Measurements from ENCODE around the gene AP2A1. TPM values are rescaled to one million over a fixed set of nuclear protein-coding genes. Genes with fewer than 3 reads are reported as not detected.

Gene AP2A1
- total RNA-seq, 4 donors from 2014 or later = 48.4 to 77.6 (median 66.9) TPM

- intact Hi-C loops (cut with DNase I) = no loop called here
Measured at GRCh38 chr19:49770529-49770928, 3.7 kb downstream of the AP2A1 start.

GRCh38 chr19:49771674-49772139 lies 4.9 kb downstream of the AP2A1 start:
- no peaks in the 10 kb centered on the region for H3K27me3 ChIP-seq
- intact Hi-C loops (cut with DNase I) = no loop called here
- WGBS, 2 donors = 91 to 92% methylated on average over 13 of the region's 13 CpGs
- H3K4me3 ChIP-seq (replicated peaks in 1 of 3) = no peak overlapping the region
- no peaks in the 10 kb centered on the region for H3K36me3 ChIP-seq
- no peak for TF ChIP-seq POLR2A (IDR thresholded peaks at IDR 0.05)
- TF ChIP-seq CTCF (IDR thresholded peaks at IDR 0.05) = no peak
- H3K9me3 ChIP-seq = no peaks in the 10 kb centered on the region
- no peak overlapping the region for H3K27ac ChIP-seq
- no peak for DNase-seq
- H3K4me1 ChIP-seq = peaks cover 7 to 16% of the 10 kb centered on the region in 2 donors

More at GRCh38 chr19:49770529-49770928, 3.7 kb downstream of the AP2A1 start:
- Histone ChIP-seq H3K27ac (no peak overlapping the region), H3K4me1 (peaks cover 13 to 21% of the 10 kb centered on the region in 2 donors), H3K4me3 (replicated peaks in 1 of 3) (no peak overlapping the region), H3K27me3 (no peaks in the 10 kb centered on the region), H3K36me3 (no peaks in the 10 kb centered on the region), H3K9me3 (no peaks in the 10 kb centered on the region)
- no peak for DNase-seq
- TF ChIP-seq POLR2A (IDR thresholded peaks at IDR 0.05) (no peak), CTCF (IDR thresholded peaks at IDR 0.05) (no peak)
- WGBS, 2 donors = 90 to 93% methylated on average over 8 of the region's 8 CpGs

GRCh38 chr19:49772850-49773432 lies 6.1 kb downstream of the AP2A1 start:
- 92% methylated on average over 9 to 10 of the region's 10 CpGs for WGBS, 2 donors
- no peaks in the 10 kb centered on the region for H3K27me3 ChIP-seq
- H3K4me3 ChIP-seq (replicated peaks in 1 of 3) = no peak overlapping the region
- TF ChIP-seq CTCF (IDR thresholded peaks at IDR 0.05) (no peak), POLR2A (IDR thresholded peaks at IDR 0.05) (no peak)
- no peaks in the 10 kb centered on the region for H3K36me3 ChIP-seq
- intact Hi-C loops (cut with DNase I) = no loop called here
- no peak for DNase-seq
- H3K27ac ChIP-seq = no peak overlapping the region
- no peaks in the 10 kb centered on the region for H3K9me3 ChIP-seq
- peaks cover 7 to 12% of the 10 kb centered on the region in 2 donors for H3K4me1 ChIP-seq

GRCh38 chr19:49773663-49774350 lies 7.0 kb downstream of the AP2A1 start:
- Histone ChIP-seq H3K27ac (no peak overlapping the region), H3K4me3 (replicated peaks in 1 of 3) (no peak overlapping the region), H3K4me1 (peaks cover 0 to 3% of the 10 kb centered on the region in 2 donors), H3K9me3 (no peaks in the 10 kb centered on the region), H3K36me3 (no peaks in the 10 kb centered on the region), H3K27me3 (no peaks in the 10 kb centered on the region)
- no peak for DNase-seq
- TF ChIP-seq POLR2A (IDR thresholded peaks at IDR 0.05) = no peak
- TF ChIP-seq CTCF (IDR thresholded peaks at IDR 0.05) = no peak
- 75 to 85% methylated on average over 8 of the region's 8 CpGs for WGBS, 2 donors
- intact Hi-C loops (cut with DNase I) = no loop called here

- WGBS, 2 donors = 85 to 94% methylated on average over 8 of the region's 8 CpGs
Measured at GRCh38 chr19:49774969-49775368, 8.2 kb downstream of the AP2A1 start.

More at GRCh38 chr19:49774969-49775368, 8.2 kb downstream of the AP2A1 start:
- Histone ChIP-seq H3K9me3 (no peaks in the 10 kb centered on the region), H3K27ac (no peak overlapping the region), H3K4me3 (replicated peaks in 1 of 3) (no peak overlapping the region), H3K36me3 (no peaks in the 10 kb centered on the region), H3K27me3 (no peaks in the 10 kb centered on the region), H3K4me1 (no peaks in the 10 kb centered on the region)
- TF ChIP-seq CTCF (IDR thresholded peaks at IDR 0.05) (no peak), POLR2A (IDR thresholded peaks at IDR 0.05) (no peak)
- no peak for DNase-seq
- intact Hi-C loops (cut with DNase I) = no loop called here

Data from thyroid gland (tissue), 4 donors.